ENCODE measurements around the gene TIMM10B. TPM values are rescaled to one million over a fixed set of nuclear protein-coding genes. Genes with fewer than 3 reads are reported as not detected.

The TIMM10B gene
- total and polyA plus RNA-seq, 4 donors: 16.1 to 31.9 (median 16.7) TPM

DNA sequence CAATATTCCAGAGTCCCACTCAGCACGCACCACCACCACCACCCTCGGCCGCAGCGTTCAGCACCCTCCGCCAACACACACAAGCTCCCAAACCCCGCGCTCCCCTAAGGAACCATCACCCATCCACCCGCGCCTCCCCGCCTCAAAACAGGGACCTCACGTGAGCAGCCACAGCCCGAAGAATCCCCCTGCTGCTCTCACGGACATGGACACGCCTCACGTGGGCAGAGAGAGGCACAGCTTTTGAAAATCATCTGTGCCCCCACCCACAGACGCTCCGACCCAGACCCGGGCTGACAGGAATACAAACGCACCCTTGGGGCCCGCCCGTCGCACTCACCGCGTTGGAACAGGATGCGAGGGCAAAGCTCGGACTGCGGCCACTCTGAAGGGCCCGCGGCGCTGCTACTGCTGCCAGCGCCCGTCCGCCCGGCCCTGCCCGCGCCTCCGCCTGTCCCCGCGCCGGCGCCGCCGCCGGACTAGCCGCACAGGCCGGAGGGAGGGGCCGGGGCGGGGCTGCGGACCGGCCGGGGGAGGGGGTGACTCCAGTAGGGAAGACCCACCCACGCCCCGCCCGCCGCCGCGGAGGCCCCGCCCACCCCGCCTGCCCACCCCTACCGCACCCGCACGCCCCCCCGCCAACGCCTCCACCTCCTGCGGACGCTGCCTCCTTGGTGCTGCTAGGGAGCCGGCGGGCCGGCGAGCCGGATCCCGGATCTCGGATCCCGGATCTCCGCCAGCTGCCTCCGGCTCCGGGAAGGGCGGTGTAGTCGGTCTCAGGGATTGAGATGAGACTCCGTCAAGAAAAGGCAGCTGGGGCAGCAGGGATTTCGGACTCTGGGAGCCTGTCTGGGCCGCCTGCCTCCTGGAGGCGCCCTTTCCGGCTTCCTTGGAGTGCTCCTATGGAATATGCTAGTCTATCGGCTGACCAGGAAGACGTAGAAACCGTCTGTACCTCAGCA lies 7.6 kb upstream of the TIMM10B start, which contains the start of gene TRIM3:
Gene TRIM3 (minus strand): TSS at position 491 of the 962 bp plus-strand sequence. CDS start 8,246 bp downstream, outside the sequence.
- TF ChIP-seq SP1 (IDR thresholded peaks at IDR 0.05) (peak; percentile 9), ZBTB33 (IDR thresholded peaks at IDR 0.05) (no peak), GABPA (IDR thresholded peaks at IDR 0.05 in 1 of 2, conservative IDR thresholded peaks at IDR 0.05 in 1 of 2) (peak in 1 of 2 donors; percentile 24)
- Histone ChIP-seq H3K4me3 (ENCODE audit: low read depth in 1 of 3, low read length in 3 of 3) (peak within 1 kb of the TSS; percentile 69 to 77 (median 74)), H3K27ac (ENCODE audit: low read depth in 1 of 2, low read length in 2 of 2) (peak within 1 kb of the TSS; percentile 72 to 81), H3K9ac (ENCODE audit: low read depth in 1 of 2, low read length in 2 of 2) (peak within 1 kb of the TSS; percentile 45 to 62), H3K36me3 (ENCODE audit: control insufficient read depth in 4 of 4, insufficient read depth in 3 of 4, low read depth in 1 of 4, low read length in 3 of 4) (peaks cover 3 to 20% (median 14%) of the 10 kb centered on the region in 4 donors), H3K4me1 (ENCODE audit: control insufficient read depth in 4 of 4, insufficient read depth in 4 of 4, low read length in 3 of 4) (peaks cover 5 to 34% (median 21%) of the 10 kb centered on the region in 4 donors), H3K27me3 (ENCODE audit: control insufficient read depth in 4 of 4, insufficient read depth in 4 of 4, low read length in 3 of 4) (no peaks in the 10 kb centered on the region), H3K9me3 (ENCODE audit: control insufficient read depth in 4 of 4, low read length in 3 of 4) (no peaks in the 10 kb centered on the region)
- 1% methylated on average over 87 of the region's 87 CpGs for WGBS
- DNase-seq (ENCODE audit: low spot score): peak; percentile 94

- H3K27ac ChIP-seq (ENCODE audit: low read depth in 1 of 2, low read length in 2 of 2): peak overlapping the region; percentile 72 to 81
Measured at GRCh38 chr11:6474413-6474792, 6.9 kb upstream of the TIMM10B start.

More at GRCh38 chr11:6474413-6474792, 6.9 kb upstream of the TIMM10B start:
- Histone ChIP-seq H3K36me3 (ENCODE audit: control insufficient read depth in 4 of 4, insufficient read depth in 3 of 4, low read depth in 1 of 4, low read length in 3 of 4) (peaks cover 3 to 27% (median 14%) of the 10 kb centered on the region in 4 donors), H3K9ac (ENCODE audit: low read depth in 1 of 2, low read length in 2 of 2) (peak overlapping the region; percentile 45 to 53), H3K27me3 (ENCODE audit: control insufficient read depth in 4 of 4, insufficient read depth in 4 of 4, low read length in 3 of 4) (no peaks in the 10 kb centered on the region), H3K4me1 (ENCODE audit: control insufficient read depth in 4 of 4, insufficient read depth in 4 of 4, low read length in 3 of 4) (peaks cover 5 to 36% (median 21%) of the 10 kb centered on the region in 4 donors), H3K4me3 (ENCODE audit: low read depth in 1 of 3, low read length in 3 of 3) (peak overlapping the region; percentile 23 to 69 (median 38)), H3K9me3 (ENCODE audit: control insufficient read depth in 4 of 4, low read length in 3 of 4) (no peaks in the 10 kb centered on the region)
- no peak for DNase-seq (ENCODE audit: low spot score)
- 59% methylated on average over 7 of the region's 7 CpGs for WGBS
- TF ChIP-seq NR2F2 (IDR thresholded peaks at IDR 0.05): no peak
- no peak for TF ChIP-seq JUND (IDR thresholded peaks at IDR 0.05)
- no peak for TF ChIP-seq YY1 (IDR thresholded peaks at IDR 0.05)
- no peak for TF ChIP-seq FOXA1 (IDR thresholded peaks at IDR 0.05)
- TF ChIP-seq, protein P1, sequence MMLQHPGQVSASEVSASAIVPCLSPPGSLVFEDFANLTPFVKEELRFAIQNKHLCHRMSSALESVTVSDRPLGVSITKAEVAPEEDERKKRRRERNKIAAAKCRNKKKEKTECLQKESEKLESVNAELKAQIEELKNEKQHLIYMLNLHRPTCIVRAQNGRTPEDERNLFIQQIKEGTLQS (IDR thresholded peaks at IDR 0.05): no peak
- TF ChIP-seq, protein P2, sequence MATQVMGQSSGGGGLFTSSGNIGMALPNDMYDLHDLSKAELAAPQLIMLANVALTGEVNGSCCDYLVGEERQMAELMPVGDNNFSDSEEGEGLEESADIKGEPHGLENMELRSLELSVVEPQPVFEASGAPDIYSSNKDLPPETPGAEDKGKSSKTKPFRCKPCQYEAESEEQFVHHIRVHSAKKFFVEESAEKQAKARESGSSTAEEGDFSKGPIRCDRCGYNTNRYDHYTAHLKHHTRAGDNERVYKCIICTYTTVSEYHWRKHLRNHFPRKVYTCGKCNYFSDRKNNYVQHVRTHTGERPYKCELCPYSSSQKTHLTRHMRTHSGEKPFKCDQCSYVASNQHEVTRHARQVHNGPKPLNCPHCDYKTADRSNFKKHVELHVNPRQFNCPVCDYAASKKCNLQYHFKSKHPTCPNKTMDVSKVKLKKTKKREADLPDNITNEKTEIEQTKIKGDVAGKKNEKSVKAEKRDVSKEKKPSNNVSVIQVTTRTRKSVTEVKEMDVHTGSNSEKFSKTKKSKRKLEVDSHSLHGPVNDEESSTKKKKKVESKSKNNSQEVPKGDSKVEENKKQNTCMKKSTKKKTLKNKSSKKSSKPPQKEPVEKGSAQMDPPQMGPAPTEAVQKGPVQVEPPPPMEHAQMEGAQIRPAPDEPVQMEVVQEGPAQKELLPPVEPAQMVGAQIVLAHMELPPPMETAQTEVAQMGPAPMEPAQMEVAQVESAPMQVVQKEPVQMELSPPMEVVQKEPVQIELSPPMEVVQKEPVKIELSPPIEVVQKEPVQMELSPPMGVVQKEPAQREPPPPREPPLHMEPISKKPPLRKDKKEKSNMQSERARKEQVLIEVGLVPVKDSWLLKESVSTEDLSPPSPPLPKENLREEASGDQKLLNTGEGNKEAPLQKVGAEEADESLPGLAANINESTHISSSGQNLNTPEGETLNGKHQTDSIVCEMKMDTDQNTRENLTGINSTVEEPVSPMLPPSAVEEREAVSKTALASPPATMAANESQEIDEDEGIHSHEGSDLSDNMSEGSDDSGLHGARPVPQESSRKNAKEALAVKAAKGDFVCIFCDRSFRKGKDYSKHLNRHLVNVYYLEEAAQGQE (IDR thresholded peaks at IDR 0.05): no peak
- no peak for TF ChIP-seq FOXA2 (IDR thresholded peaks at IDR 0.05)
- TF ChIP-seq SP1 (IDR thresholded peaks at IDR 0.05): no peak
- no peak for TF ChIP-seq GABPA (IDR thresholded peaks at IDR 0.05 in 1 of 2, conservative IDR thresholded peaks at IDR 0.05 in 1 of 2)
- TF ChIP-seq EGR1 (IDR thresholded peaks at IDR 0.05; ENCODE audit: low read depth in 2 of 2): no peak
- no peak for TF ChIP-seq TAF1 (conservative IDR thresholded peaks at IDR 0.05)
- TF ChIP-seq MAX (IDR thresholded peaks at IDR 0.05): no peak
- TF ChIP-seq RXRA (IDR thresholded peaks at IDR 0.05): no peak
- TF ChIP-seq HNF4A (conservative IDR thresholded peaks at IDR 0.05): no peak
- no peak for TF ChIP-seq RAD21 (IDR thresholded peaks at IDR 0.05)
- no peak for TF ChIP-seq HNF4G (IDR thresholded peaks at IDR 0.05)

Data from liver (tissue), 9 donors.